SK-N-SH (cell line): Measurements from ENCODE around the gene RANBP10. TPM values are rescaled to one million over a fixed set of nuclear protein-coding genes. Genes with fewer than 3 reads are reported as not detected.

Experiments used
- CTCF ChIA-PET: fragments of 300-600, 350-600 bp; formaldehyde crosslinking; extraction: SDS; loops from one replicate; lab custom pipeline; 2021; lab: Yijun Ruan, JAX
- POLR2A ChIA-PET: fragments of 350-600 bp; sonication (Branson Sonifier 250); formaldehyde crosslinking; extraction: SDS; loops from one replicate; lab custom pipeline; 2020; ENCODE audit warnings: antibody characterized with exemption, inconsistent platforms; lab: Yijun Ruan, JAX
- DNase-seq: peaks from one replicate; pipeline ENCODE4 v3.0.0; 2012
- H2AFZ ChIP-seq: fragments of 200-600 bp; sonication (generic); 2 replicates; pipeline ENCODE4 v1.8.1; 2016; ENCODE audit warnings: antibody characterized with exemption, mild to moderate bottlenecking, low read depth
- H3F3A ChIP-seq: fragments of 200-600 bp; sonication (generic); replicated peaks from 2 replicates; pipeline ENCODE3; 2016; ENCODE audit warnings: antibody characterized with exemption, mild to moderate bottlenecking; ENCODE audit not compliant: insufficient read depth
- H3K27ac ChIP-seq, 2 experiments: fragments of 200-500 bp in 1 of 2; fragments of 200-600 bp in 1 of 2; sonication (Bioruptor generic) in 1 of 2; sonication (generic), shearing (Covaris generic) in 1 of 2; 2 replicates each; pipeline versions ENCODE4 v1.5.1 to v1.6.1; 2014 to 2016; ENCODE audit warnings: low read depth in 2 of 2, inconsistent platforms in 1 of 2, low read length in 1 of 2, mild to moderate bottlenecking in 1 of 2, mixed read lengths in 1 of 2
- H3K27me3 ChIP-seq: fragments of 200-600 bp; sonication (generic), shearing (Covaris generic); 2 replicates; pipeline ENCODE4 v1.6.1; 2016; ENCODE audit warnings: mixed run types; ENCODE audit not compliant: insufficient read depth
- H3K36me3 ChIP-seq, 2 experiments: fragments of 200-500 bp in 1 of 2; fragments of 200-600 bp in 1 of 2; sonication (Bioruptor generic) in 1 of 2; sonication (generic) in 1 of 2; replicated peaks in 1 of 2; 2 replicates each; pipeline versions ENCODE3 to v1.5.1; 2014 to 2016; ENCODE audit warnings: low read length in 1 of 2, mild to moderate bottlenecking in 1 of 2; ENCODE audit not compliant: insufficient read depth in 2 of 2, control insufficient read depth in 1 of 2
- H3K4me1 ChIP-seq, 2 experiments: fragments of 200-500 bp in 1 of 2; fragments of 200-600 bp in 1 of 2; sonication (Bioruptor generic) in 1 of 2; sonication (generic), shearing (Covaris generic) in 1 of 2; 2 replicates each; pipeline versions ENCODE4 v1.5.1 to v1.6.1; 2014 to 2016; ENCODE audit warnings: low read depth in 1 of 2, low read length in 1 of 2, mixed run types in 1 of 2; ENCODE audit not compliant: insufficient read depth in 2 of 2, control insufficient read depth in 1 of 2
- H3K4me2 ChIP-seq: fragments of 200-600 bp; sonication (generic), shearing (Covaris generic); 2 replicates; pipeline ENCODE4 v1.6.1; 2017; ENCODE audit warnings: mixed run types
- H3K4me3 ChIP-seq, 2 experiments: fragments of 200-500 bp in 1 of 2; fragments of 200-600 bp in 1 of 2; sonication (Bioruptor generic) in 1 of 2; sonication (generic), shearing (Covaris generic) in 1 of 2; 2 replicates each; pipeline versions ENCODE4 v1.5.1 to v1.8.1; 2014 to 2016; ENCODE audit warnings: low read depth in 2 of 2, inconsistent platforms in 1 of 2, low read length in 1 of 2, mild to moderate bottlenecking in 1 of 2, mixed read lengths in 1 of 2, moderate library complexity in 1 of 2
- H3K79me2 ChIP-seq: fragments of 200-600 bp; sonication (generic); 2 replicates; pipeline ENCODE4 v1.8.1; 2017; ENCODE audit warnings: mild to moderate bottlenecking; ENCODE audit not compliant: insufficient read depth
- H3K9ac ChIP-seq: fragments of 200-600 bp; sonication (generic); 2 replicates; pipeline ENCODE4 v1.6.1; 2017; ENCODE audit warnings: mixed run types
- H3K9me2 ChIP-seq: fragments of 200-600 bp; sonication (generic); 2 replicates; pipeline ENCODE4 v1.6.1; 2017; ENCODE audit warnings: mixed run types
- H3K9me3 ChIP-seq: fragments of 200-600 bp; sonication (generic); 2 replicates; pipeline ENCODE4 v1.6.1; 2017; ENCODE audit warnings: mixed run types, mild to moderate bottlenecking, moderate library complexity
- H4K20me1 ChIP-seq: fragments of 200-600 bp; sonication (generic); 2 replicates; pipeline ENCODE4 v1.6.1; 2017; ENCODE audit warnings: mild to moderate bottlenecking, mixed run types; ENCODE audit not compliant: insufficient read depth
- ELF1 ChIP-seq: IDR thresholded peaks from 2 replicates; pipeline ENCODE4 v1.4.0; 2012
- EZH2phosphoT487 ChIP-seq: fragments of 200-600 bp; sonication (generic); IDR thresholded peaks from 2 replicates; pipeline ENCODE4 v1.6.1; 2017; ENCODE audit warnings: low read depth, mixed run types, mild to moderate bottlenecking, antibody characterized with exemption, moderate library complexity, borderline replicate concordance
- FOXM1 ChIP-seq: IDR thresholded peaks from 2 replicates; pipeline ENCODE4 v1.4.0; 2012; ENCODE audit warnings: low read depth, mild to moderate bottlenecking
- GABPA ChIP-seq: IDR thresholded peaks from 2 replicates; pipeline ENCODE4 v1.4.0; 2012; ENCODE audit warnings: low read depth, mild to moderate bottlenecking
- GATA2 ChIP-seq: sonication (generic); formaldehyde crosslinking; IDR thresholded peaks from 2 replicates; pipeline ENCODE4 v1.5.0; 2020; ENCODE audit warnings: mild to moderate bottlenecking, missing genetic modification reagents
- IRF3 ChIP-seq: fragments of 150-350 bp; IDR thresholded peaks from 2 replicates; pipeline ENCODE4 v1.6.1; 2016; ENCODE audit warnings: mild to moderate bottlenecking, low read depth, low read length
- MAX ChIP-seq: IDR thresholded peaks from 2 replicates; pipeline ENCODE4 v1.4.0; 2012; ENCODE audit warnings: low read depth
- NRF1 ChIP-seq: IDR thresholded peaks from 2 replicates; pipeline ENCODE4 v1.6.1; 2012; ENCODE audit warnings: low read depth, mild to moderate bottlenecking, low read length
- POLR2AphosphoS5 ChIP-seq: IDR thresholded peaks from 2 replicates; pipeline ENCODE4 v1.6.1; 2012; ENCODE audit warnings: low read depth, low read length
- RAD21 ChIP-seq: IDR thresholded peaks from 2 replicates; pipeline ENCODE4 v1.6.1; 2012; ENCODE audit warnings: mild to moderate bottlenecking, low read length
- RFX5 ChIP-seq: IDR thresholded peaks from 2 replicates; pipeline ENCODE4 v1.6.1; 2012; ENCODE audit warnings: mild to moderate bottlenecking, improper control_type of control experiment, low read length
- TAF1 ChIP-seq: IDR thresholded peaks from 2 replicates; pipeline ENCODE4 v1.6.1; 2012; ENCODE audit warnings: low read depth, mild to moderate bottlenecking, low read length, moderate library complexity, borderline replicate concordance
- USF1 ChIP-seq: IDR thresholded peaks from 2 replicates; pipeline ENCODE4 v1.4.0; 2012; ENCODE audit warnings: low read depth, borderline replicate concordance
- USF2 ChIP-seq: fragments of 150-350 bp; IDR thresholded peaks from 2 replicates; pipeline ENCODE4 v1.6.1; 2017; ENCODE audit warnings: antibody characterized with exemption, low read length, low read depth, borderline replicate concordance
- YY1 ChIP-seq: IDR thresholded peaks from 2 replicates; pipeline ENCODE4 v1.4.0; 2012; ENCODE audit warnings: low read depth, mild to moderate bottlenecking
- WGBS: methylation state at CpG from one replicate; pipeline ENCODE4 v1.1.6; 2017; ENCODE audit warnings: low lambda C conversion rate; 5-methylcytosine and 5-hydroxymethylcytosine counted together
- polyA plus RNA-seq, 3 experiments: library from polyadenylated mRNA; depleted of rRNA; stranded (reverse); fragments of >200 nt; gene quantifications; 2 replicates each; pipeline ENCODE4 v1.2.3, GENCODE V29; 2012
- TF ChIP-seq, protein P1 (sequence below): fragments of 200-600 bp; sonication (generic); IDR thresholded peaks from 2 replicates; pipeline ENCODE4 v1.6.1; 2017; ENCODE audit warnings: antibody characterized with exemption, mild to moderate bottlenecking, moderate library complexity
- TF ChIP-seq, protein P2 (sequence below): IDR thresholded peaks from 2 replicates; pipeline ENCODE4 v1.6.1; 2012; ENCODE audit warnings: mild to moderate bottlenecking, low read depth, low read length, moderate library complexity

RANBP10 gene
- polyA plus RNA-seq, 1 of the 3 experiments (the other 2 are of a cell fraction), result 12.1 TPM

- Histone ChIP-seq H3K9me3 (no peaks in the 10 kb centered on the region), H4K20me1 (peaks cover 21% of the 10 kb centered on the region), H3F3A (peaks cover 4% of the 10 kb centered on the region), H3K9ac (no peak overlapping the region), H3K36me3 (peaks cover 2 to 6% of the 10 kb centered on the region in 2 experiments), H2AFZ (no peak overlapping the region), H3K27me3 (no peaks in the 10 kb centered on the region), H3K4me3 (no peak overlapping the region), H3K4me2 (no peak overlapping the region), H3K4me1 (peaks cover 0 to 11% of the 10 kb centered on the region in 2 experiments; a peak in 2 of 4 replicates), H3K79me2 (peaks cover 91% of the 10 kb centered on the region), H3K27ac (no peak overlapping the region), H3K9me2 (no peaks in the 10 kb centered on the region)
- ChIA-PET POLR2A (no interaction called here), CTCF (interaction anchor here (1.6 kb wide), 1 partner anchor 9 kb away, joined by 4 read pairs; no protein-coding TSS in a partner anchor)
- DNase-seq, result no peak
- 95% methylated on average over 5 of the region's 5 CpGs for WGBS
- TF ChIP-seq MAX, result no peak
- TF ChIP-seq NRF1, result no peak
- TF ChIP-seq, protein P1, sequence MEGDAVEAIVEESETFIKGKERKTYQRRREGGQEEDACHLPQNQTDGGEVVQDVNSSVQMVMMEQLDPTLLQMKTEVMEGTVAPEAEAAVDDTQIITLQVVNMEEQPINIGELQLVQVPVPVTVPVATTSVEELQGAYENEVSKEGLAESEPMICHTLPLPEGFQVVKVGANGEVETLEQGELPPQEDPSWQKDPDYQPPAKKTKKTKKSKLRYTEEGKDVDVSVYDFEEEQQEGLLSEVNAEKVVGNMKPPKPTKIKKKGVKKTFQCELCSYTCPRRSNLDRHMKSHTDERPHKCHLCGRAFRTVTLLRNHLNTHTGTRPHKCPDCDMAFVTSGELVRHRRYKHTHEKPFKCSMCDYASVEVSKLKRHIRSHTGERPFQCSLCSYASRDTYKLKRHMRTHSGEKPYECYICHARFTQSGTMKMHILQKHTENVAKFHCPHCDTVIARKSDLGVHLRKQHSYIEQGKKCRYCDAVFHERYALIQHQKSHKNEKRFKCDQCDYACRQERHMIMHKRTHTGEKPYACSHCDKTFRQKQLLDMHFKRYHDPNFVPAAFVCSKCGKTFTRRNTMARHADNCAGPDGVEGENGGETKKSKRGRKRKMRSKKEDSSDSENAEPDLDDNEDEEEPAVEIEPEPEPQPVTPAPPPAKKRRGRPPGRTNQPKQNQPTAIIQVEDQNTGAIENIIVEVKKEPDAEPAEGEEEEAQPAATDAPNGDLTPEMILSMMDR, result no peak
- TF ChIP-seq EZH2phosphoT487, result no peak
- TF ChIP-seq POLR2AphosphoS5, result no peak
- TF ChIP-seq YY1, result no peak
- TF ChIP-seq ELF1, result no peak
- TF ChIP-seq GATA2 (CRISPR knock-in tag), result no peak
- TF ChIP-seq USF1, result no peak
- TF ChIP-seq IRF3, result no peak
Observed at GRCh38 chr16:67713647-67714273, 92.6 kb downstream of the RANBP10 start.

DNA sequence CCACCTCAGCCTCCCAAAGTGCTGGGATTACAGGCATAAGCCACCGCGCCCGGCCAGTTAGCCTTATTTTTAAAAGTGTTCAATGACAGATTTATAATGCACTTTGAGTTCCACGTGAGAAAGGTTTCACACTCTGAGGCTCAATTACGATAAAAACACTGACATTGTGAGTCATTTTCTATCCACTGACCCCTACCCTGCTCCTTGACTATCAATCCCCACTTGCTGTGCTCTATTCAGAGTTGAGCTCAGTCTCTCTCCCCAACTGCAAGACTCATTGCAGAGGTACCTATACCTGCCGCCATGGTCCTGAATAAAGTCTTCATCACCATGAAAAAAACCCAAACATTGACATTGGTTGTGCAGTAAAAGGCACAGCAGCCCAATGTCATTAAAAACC is 95.8 kb downstream of the RANBP10 start:
- no peak overlapping the region for H2AFZ ChIP-seq
- H3K79me2 ChIP-seq, result peaks cover 90% of the 10 kb centered on the region
- H3K27ac ChIP-seq, result no peak overlapping the region
- H3K4me2 ChIP-seq, result no peak overlapping the region
- TF ChIP-seq, protein P2, sequence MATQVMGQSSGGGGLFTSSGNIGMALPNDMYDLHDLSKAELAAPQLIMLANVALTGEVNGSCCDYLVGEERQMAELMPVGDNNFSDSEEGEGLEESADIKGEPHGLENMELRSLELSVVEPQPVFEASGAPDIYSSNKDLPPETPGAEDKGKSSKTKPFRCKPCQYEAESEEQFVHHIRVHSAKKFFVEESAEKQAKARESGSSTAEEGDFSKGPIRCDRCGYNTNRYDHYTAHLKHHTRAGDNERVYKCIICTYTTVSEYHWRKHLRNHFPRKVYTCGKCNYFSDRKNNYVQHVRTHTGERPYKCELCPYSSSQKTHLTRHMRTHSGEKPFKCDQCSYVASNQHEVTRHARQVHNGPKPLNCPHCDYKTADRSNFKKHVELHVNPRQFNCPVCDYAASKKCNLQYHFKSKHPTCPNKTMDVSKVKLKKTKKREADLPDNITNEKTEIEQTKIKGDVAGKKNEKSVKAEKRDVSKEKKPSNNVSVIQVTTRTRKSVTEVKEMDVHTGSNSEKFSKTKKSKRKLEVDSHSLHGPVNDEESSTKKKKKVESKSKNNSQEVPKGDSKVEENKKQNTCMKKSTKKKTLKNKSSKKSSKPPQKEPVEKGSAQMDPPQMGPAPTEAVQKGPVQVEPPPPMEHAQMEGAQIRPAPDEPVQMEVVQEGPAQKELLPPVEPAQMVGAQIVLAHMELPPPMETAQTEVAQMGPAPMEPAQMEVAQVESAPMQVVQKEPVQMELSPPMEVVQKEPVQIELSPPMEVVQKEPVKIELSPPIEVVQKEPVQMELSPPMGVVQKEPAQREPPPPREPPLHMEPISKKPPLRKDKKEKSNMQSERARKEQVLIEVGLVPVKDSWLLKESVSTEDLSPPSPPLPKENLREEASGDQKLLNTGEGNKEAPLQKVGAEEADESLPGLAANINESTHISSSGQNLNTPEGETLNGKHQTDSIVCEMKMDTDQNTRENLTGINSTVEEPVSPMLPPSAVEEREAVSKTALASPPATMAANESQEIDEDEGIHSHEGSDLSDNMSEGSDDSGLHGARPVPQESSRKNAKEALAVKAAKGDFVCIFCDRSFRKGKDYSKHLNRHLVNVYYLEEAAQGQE, result no peak
- TF ChIP-seq NRF1 (no peak), TAF1 (no peak), FOXM1 (no peak), GABPA (no peak), EZH2phosphoT487 (no peak), USF2 (no peak), RFX5 (no peak), RAD21 (no peak), YY1 (no peak), MAX (no peak)
- H3K36me3 ChIP-seq, result peaks cover 0 to 2% of the 10 kb centered on the region in 2 experiments
- H3K9me3 ChIP-seq, result no peaks in the 10 kb centered on the region
- H3K4me1 ChIP-seq, result peaks cover 0 to 10% of the 10 kb centered on the region in 2 experiments; a peak in 1 of 4 replicates
- H3K9ac ChIP-seq, result no peak overlapping the region
- H3F3A ChIP-seq, result peaks cover 4% of the 10 kb centered on the region
- peaks cover 18% of the 10 kb centered on the region for H4K20me1 ChIP-seq
- POLR2A ChIA-PET, result no interaction called here
- 98% methylated on average over 6 of the region's 6 CpGs for WGBS
- CTCF ChIA-PET, result interaction anchor here (0.6 to 2.5 kb wide), 2 partner anchors 106 to 204 kb away, joined by 3 to 9 read pairs; no protein-coding TSS in a partner anchor
- no peaks in the 10 kb centered on the region for H3K9me2 ChIP-seq
- no peak overlapping the region for H3K4me3 ChIP-seq
- H3K27me3 ChIP-seq, result no peaks in the 10 kb centered on the region
- DNase-seq, result no peak
